Loucy (cell line): ENCODE results near the gene ADGRE2.

Experiments
- H2AFZ ChIP-seq: fragments of 200-600 bp; sonication (generic); 2 replicates; pipeline ENCODE4 v1.6.0; 2016; ENCODE audit warnings: antibody characterized with exemption, mild to moderate bottlenecking, low read length, moderate library complexity
- H3F3A ChIP-seq: fragments of 200-600 bp; 2 replicates; pipeline ENCODE4 v1.6.0; 2016; ENCODE audit warnings: antibody characterized with exemption, low read depth, mild to moderate bottlenecking
- H3K27me3 ChIP-seq: fragments of 200-600 bp; sonication (generic); 2 replicates; pipeline ENCODE4 v1.6.1; 2014; ENCODE audit warnings: low read length, mild to moderate bottlenecking; ENCODE audit not compliant: insufficient read depth, poor library complexity, severe bottlenecking
- H3K36me3 ChIP-seq: fragments of 200-600 bp; sonication (generic); 2 replicates; pipeline ENCODE4 v1.6.1; 2016; ENCODE audit warnings: low read length; ENCODE audit not compliant: insufficient read depth
- H3K4me1 ChIP-seq: fragments of 200-600 bp; sonication (generic); 2 replicates; pipeline ENCODE4 v1.5.1; 2014; ENCODE audit warnings: low read length, mild to moderate bottlenecking; ENCODE audit not compliant: insufficient read depth, poor library complexity, severe bottlenecking
- H3K4me2 ChIP-seq: fragments of 200-600 bp; sonication (generic); 2 replicates; pipeline ENCODE4 v1.6.0; 2014; ENCODE audit warnings: antibody characterized with exemption, low read length, low read depth, mild to moderate bottlenecking; ENCODE audit not compliant: poor library complexity, severe bottlenecking
- H3K4me3 ChIP-seq: fragments of 200-600 bp; sonication (generic); 2 replicates; pipeline ENCODE4 v1.5.1; 2014; ENCODE audit warnings: low read length, mild to moderate bottlenecking, mixed read lengths; ENCODE audit not compliant: poor library complexity, severe bottlenecking
- H3K79me2 ChIP-seq: fragments of 200-600 bp; sonication (generic); 2 replicates; pipeline ENCODE4 v1.6.1; 2014; ENCODE audit warnings: low read length; ENCODE audit not compliant: insufficient read depth
- H3K9ac ChIP-seq: fragments of 200-600 bp; sonication (generic); 2 replicates; pipeline ENCODE4 v1.6.0; 2014; ENCODE audit warnings: mild to moderate bottlenecking, low read depth, low read length, moderate library complexity; ENCODE audit not compliant: poor library complexity, severe bottlenecking
- H3K9me2 ChIP-seq: fragments of 200-600 bp; sonication (generic); replicated peaks from 2 replicates; pipeline ENCODE4 v1.6.1; 2016; ENCODE audit warnings: low read depth, low read length, mixed read lengths
- H3K9me3 ChIP-seq: fragments of 200-600 bp; sonication (generic); 2 replicates; pipeline ENCODE4 v1.6.1; 2014; ENCODE audit warnings: mild to moderate bottlenecking, antibody characterized with exemption, low read length, low read depth; ENCODE audit not compliant: insufficient read depth
- H4K20me1 ChIP-seq: fragments of 200-600 bp; sonication (generic); 2 replicates; pipeline ENCODE4 v1.6.0; 2014; ENCODE audit warnings: antibody characterized with exemption, low read length, mild to moderate bottlenecking; ENCODE audit not compliant: insufficient read depth, poor library complexity, severe bottlenecking
- EZH2phosphoT487 ChIP-seq: fragments of 200-600 bp; IDR thresholded peaks from 2 replicates; pipeline ENCODE4 v1.6.1; 2018; ENCODE audit warnings: antibody characterized with exemption, mild to moderate bottlenecking, moderate library complexity, borderline replicate concordance
- TF ChIP-seq, protein P1 (sequence below): fragments of 200-600 bp; sonication (generic); conservative IDR thresholded peaks from 2 replicates; pipeline ENCODE4 v1.5.1; 2014; ENCODE audit warnings: mild to moderate bottlenecking, antibody characterized with exemption, low read length

The ADGRE2 gene

DNA sequence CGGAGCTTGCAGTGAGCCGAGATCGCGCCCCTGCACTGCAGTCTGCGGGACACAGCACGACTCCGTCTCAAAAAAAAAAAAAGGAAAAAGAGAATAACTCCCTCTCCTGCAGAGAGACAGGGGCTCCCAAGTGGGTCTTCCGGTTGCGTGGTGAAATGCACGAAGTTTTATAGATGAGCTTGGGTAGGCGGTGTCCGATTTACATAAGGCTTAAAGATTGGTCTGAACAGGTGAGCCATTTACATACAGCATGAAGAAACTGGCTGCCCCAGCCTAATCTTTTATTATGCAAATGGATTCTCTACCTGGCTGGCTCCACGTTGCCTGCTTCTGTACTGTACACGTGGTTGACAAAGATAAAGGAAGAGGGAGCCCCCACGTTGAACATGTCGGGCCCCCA lies 19.5 kb downstream of the ADGRE2 start:
- Histone ChIP-seq H3K9ac (no peak overlapping the region), H3K4me3 (no peak overlapping the region)

DNA sequence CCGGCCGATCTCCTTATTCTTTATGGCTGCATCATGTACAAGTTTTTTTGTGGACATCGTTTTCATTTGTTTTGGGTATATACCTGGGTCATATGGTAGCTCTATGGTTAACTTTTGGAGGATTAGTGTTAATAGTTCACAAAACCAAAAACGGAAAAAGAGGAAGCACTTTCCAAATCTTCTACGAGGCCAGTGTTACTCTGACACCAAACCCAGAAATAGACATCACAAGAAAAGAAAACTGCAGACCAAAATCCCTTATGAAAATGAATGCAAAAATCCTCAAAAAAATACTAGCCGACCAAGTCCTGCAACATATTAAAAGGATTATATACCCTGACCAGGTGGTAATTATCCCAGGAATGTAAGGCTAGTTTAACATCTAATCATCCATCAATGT lies 29.8 kb downstream of the ADGRE2 start:
- peaks cover 5% of the 10 kb centered on the region for H3K4me1 ChIP-seq
- H4K20me1 ChIP-seq = no peaks in the 10 kb centered on the region
- H3K9me3 ChIP-seq = no peaks in the 10 kb centered on the region
- no peaks in the 10 kb centered on the region for H3K79me2 ChIP-seq
- no peaks in the 10 kb centered on the region for H3K27me3 ChIP-seq
- no peak overlapping the region for H2AFZ ChIP-seq
- no peak for TF ChIP-seq EZH2phosphoT487
- TF ChIP-seq, protein P1, sequence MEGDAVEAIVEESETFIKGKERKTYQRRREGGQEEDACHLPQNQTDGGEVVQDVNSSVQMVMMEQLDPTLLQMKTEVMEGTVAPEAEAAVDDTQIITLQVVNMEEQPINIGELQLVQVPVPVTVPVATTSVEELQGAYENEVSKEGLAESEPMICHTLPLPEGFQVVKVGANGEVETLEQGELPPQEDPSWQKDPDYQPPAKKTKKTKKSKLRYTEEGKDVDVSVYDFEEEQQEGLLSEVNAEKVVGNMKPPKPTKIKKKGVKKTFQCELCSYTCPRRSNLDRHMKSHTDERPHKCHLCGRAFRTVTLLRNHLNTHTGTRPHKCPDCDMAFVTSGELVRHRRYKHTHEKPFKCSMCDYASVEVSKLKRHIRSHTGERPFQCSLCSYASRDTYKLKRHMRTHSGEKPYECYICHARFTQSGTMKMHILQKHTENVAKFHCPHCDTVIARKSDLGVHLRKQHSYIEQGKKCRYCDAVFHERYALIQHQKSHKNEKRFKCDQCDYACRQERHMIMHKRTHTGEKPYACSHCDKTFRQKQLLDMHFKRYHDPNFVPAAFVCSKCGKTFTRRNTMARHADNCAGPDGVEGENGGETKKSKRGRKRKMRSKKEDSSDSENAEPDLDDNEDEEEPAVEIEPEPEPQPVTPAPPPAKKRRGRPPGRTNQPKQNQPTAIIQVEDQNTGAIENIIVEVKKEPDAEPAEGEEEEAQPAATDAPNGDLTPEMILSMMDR = no peak
- peaks cover 68% of the 10 kb centered on the region for H3K36me3 ChIP-seq
- H3F3A ChIP-seq = no peaks in the 10 kb centered on the region
- H3K4me2 ChIP-seq = no peak overlapping the region
- no peaks in the 10 kb centered on the region for H3K9me2 ChIP-seq
- H3K9ac ChIP-seq = no peak overlapping the region
- H3K4me3 ChIP-seq = no peak overlapping the region

More for the DNA sequence above, 19.5 kb downstream of the ADGRE2 start:
- H3K36me3 ChIP-seq = peaks cover 14% of the 10 kb centered on the region; the same call in 1 of the 2 replicates
- no peaks in the 10 kb centered on the region for H3K9me3 ChIP-seq
- no peaks in the 10 kb centered on the region for H3F3A ChIP-seq
- no peak overlapping the region for H2AFZ ChIP-seq
- no peaks in the 10 kb centered on the region for H3K27me3 ChIP-seq
- H3K79me2 ChIP-seq = no peaks in the 10 kb centered on the region
- H3K4me1 ChIP-seq = no peaks in the 10 kb centered on the region
- H3K4me2 ChIP-seq = no peak overlapping the region
- TF ChIP-seq, protein P1 = no peak
- no peak for TF ChIP-seq EZH2phosphoT487
- no peaks in the 10 kb centered on the region for H4K20me1 ChIP-seq
- no peaks in the 10 kb centered on the region for H3K9me2 ChIP-seq

GRCh38 chr19:14746886-14747285 lies 31.5 kb downstream of the ADGRE2 start:
- no peak overlapping the region for H3K4me2 ChIP-seq
- no peak overlapping the region for H3K4me3 ChIP-seq
- H3K9ac ChIP-seq = no peak overlapping the region
- H3K9me2 ChIP-seq = no peaks in the 10 kb centered on the region
- H3K9me3 ChIP-seq = no peaks in the 10 kb centered on the region
- H2AFZ ChIP-seq = no peak overlapping the region
- peaks cover 5% of the 10 kb centered on the region for H3K4me1 ChIP-seq
- no peaks in the 10 kb centered on the region for H3F3A ChIP-seq
- TF ChIP-seq, protein P1 = no peak
- no peak for TF ChIP-seq EZH2phosphoT487
- H3K36me3 ChIP-seq = peaks cover 73% of the 10 kb centered on the region
- no peaks in the 10 kb centered on the region for H3K27me3 ChIP-seq
- no peaks in the 10 kb centered on the region for H3K79me2 ChIP-seq
- no peaks in the 10 kb centered on the region for H4K20me1 ChIP-seq
